A673 (cell line): Measurements from ENCODE around the gene PPP1R2B. TPM values are rescaled to one million over a fixed set of nuclear protein-coding genes. Genes with fewer than 3 reads are reported as not detected.
"Not testable (repeated sequence)": the region's sequence is repeated elsewhere in the genome, so short reads cannot be mapped to it uniquely, and the experiment has no call there.

ENCODE experiments used
- BruUV-seq: library from RNA; stranded (reverse); fragments of 400-500 nt; replicated peaks from 2 replicates; lab custom pipeline; 2021; lab: Mats Ljungman, UMichigan
- CTCF ChIA-PET: fragments of 300-600 bp; sonication (Branson Sonifier 250); formaldehyde crosslinking; loops from one replicate; lab custom pipeline; 2022; ENCODE audit warnings: antibody characterized with exemption; lab: Charles Lee
- POLR2A ChIA-PET: fragments of 300-600 bp; sonication (Branson Sonifier 250); formaldehyde crosslinking; loops from one replicate; lab custom pipeline; 2022; ENCODE audit warnings: antibody characterized with exemption; ENCODE audit not compliant: low non-redundant PET; lab: Charles Lee
- DNase-seq: peaks from one replicate; pipeline ENCODE4 v3.0.0-alpha.2; 2015; ENCODE audit warnings: low spot score
- H3K27ac ChIP-seq: fragments of 200-600 bp; sonication (generic); 2 replicates; pipeline ENCODE4 v1.5.1; 2016; ENCODE audit warnings: mixed run types, low read depth, mild to moderate bottlenecking, mixed read lengths, antibody characterized with exemption, low read length; ENCODE audit not compliant: poor library complexity, severe bottlenecking
- H3K27me3 ChIP-seq: fragments of 200-600 bp; sonication (generic); replicated peaks from 2 replicates; pipeline ENCODE4 v1.6.1; 2017; ENCODE audit warnings: mixed run types, low read depth, mild to moderate bottlenecking, mixed read lengths, antibody characterized with exemption, low read length; ENCODE audit not compliant: insufficient read depth, poor library complexity
- H3K36me3 ChIP-seq: fragments of 200-600 bp; sonication (generic); 2 replicates; pipeline ENCODE4 v1.6.1; 2016; ENCODE audit warnings: mixed run types, mild to moderate bottlenecking, mixed read lengths, antibody characterized with exemption, low read length; ENCODE audit not compliant: insufficient read depth, poor library complexity, severe bottlenecking
- H3K4me1 ChIP-seq: fragments of 200-600 bp; sonication (generic); 2 replicates; pipeline ENCODE4 v1.6.1; 2017; ENCODE audit warnings: mixed run types, mild to moderate bottlenecking, mixed read lengths, antibody characterized with exemption, low read length; ENCODE audit not compliant: insufficient read depth, poor library complexity, severe bottlenecking
- H3K4me3 ChIP-seq: fragments of 200-600 bp; sonication (generic); 2 replicates; pipeline ENCODE4 v1.5.1; 2016; ENCODE audit warnings: low read depth, mixed run types, mild to moderate bottlenecking, mixed read lengths, low read length; ENCODE audit not compliant: poor library complexity, severe bottlenecking
- H3K9me3 ChIP-seq: fragments of 200-600 bp; sonication (generic); 2 replicates; pipeline ENCODE4 v1.6.1; 2016; ENCODE audit warnings: mixed run types, low read depth, mild to moderate bottlenecking, mixed read lengths, antibody characterized with exemption, low read length; ENCODE audit not compliant: poor library complexity, severe bottlenecking
- EZH2 ChIP-seq: fragments of 200-600 bp; sonication (generic); IDR thresholded peaks from 2 replicates; pipeline ENCODE4 v1.6.1; 2017; ENCODE audit warnings: borderline replicate concordance, low read depth, mild to moderate bottlenecking, mixed read lengths, antibody characterized with exemption, low read length; ENCODE audit not compliant: poor library complexity, severe bottlenecking
- intact Hi-C: fragments of 100-400 bp; cut with micrococcal nuclease; formaldehyde crosslinking; loops from one replicate; pipeline ENCODE4 v1.10.0; 2022; ENCODE audit not compliant: unreplicated experiment
- total RNA-seq: library from RNA; stranded (reverse); gene quantifications from 2 replicates; pipeline ENCODE4 v1.2.3, GENCODE V29; 2021
- TF ChIP-seq, protein P1 (sequence below): fragments of 300-800, 200-600 bp; sonication (generic); conservative IDR thresholded peaks from 2 replicates; pipeline ENCODE4 v1.5.1; 2017; ENCODE audit warnings: low read depth, mild to moderate bottlenecking, antibody characterized with exemption, low read length, moderate library complexity, mixed read lengths

The PPP1R2B gene
- total RNA-seq, 1 experiment from 2014 or later = not detected

DNA sequence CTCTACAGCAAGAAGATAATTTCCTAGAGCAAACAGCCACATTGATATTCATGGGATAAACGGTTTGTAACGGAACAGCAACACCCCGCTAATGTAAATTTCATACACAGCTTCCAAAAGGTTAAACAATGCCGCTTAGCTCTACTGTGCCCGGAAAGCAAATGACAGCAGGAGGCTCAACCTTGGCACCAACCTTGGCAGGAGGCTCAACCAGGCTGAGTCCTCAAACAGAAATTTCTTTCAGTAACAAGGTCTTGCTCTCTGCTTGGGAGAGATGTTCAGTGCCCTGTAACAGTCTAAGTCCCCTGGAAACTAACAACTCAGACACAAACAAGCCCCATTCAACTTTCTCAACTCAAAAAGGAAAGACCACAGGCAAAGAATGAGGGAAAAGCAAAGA, 11.1 kb upstream of the PPP1R2B start:
- ChIA-PET CTCF (no interaction called here), POLR2A (no interaction called here)
- Histone ChIP-seq H3K4me1 (no peaks in the 10 kb centered on the region), H3K27me3 (no peaks in the 10 kb centered on the region), H3K4me3 (no peak overlapping the region), H3K9me3 (no peaks in the 10 kb centered on the region), H3K36me3 (no peaks in the 10 kb centered on the region), H3K27ac (no peak overlapping the region)
- intact Hi-C loops = loop anchor here (5.0 kb wide), 1 partner anchor 293 kb away; no protein-coding TSS in a partner anchor
- no TSS peak for BruUV-seq
- no peak for DNase-seq
- no peak for TF ChIP-seq EZH2
- TF ChIP-seq, protein P1, sequence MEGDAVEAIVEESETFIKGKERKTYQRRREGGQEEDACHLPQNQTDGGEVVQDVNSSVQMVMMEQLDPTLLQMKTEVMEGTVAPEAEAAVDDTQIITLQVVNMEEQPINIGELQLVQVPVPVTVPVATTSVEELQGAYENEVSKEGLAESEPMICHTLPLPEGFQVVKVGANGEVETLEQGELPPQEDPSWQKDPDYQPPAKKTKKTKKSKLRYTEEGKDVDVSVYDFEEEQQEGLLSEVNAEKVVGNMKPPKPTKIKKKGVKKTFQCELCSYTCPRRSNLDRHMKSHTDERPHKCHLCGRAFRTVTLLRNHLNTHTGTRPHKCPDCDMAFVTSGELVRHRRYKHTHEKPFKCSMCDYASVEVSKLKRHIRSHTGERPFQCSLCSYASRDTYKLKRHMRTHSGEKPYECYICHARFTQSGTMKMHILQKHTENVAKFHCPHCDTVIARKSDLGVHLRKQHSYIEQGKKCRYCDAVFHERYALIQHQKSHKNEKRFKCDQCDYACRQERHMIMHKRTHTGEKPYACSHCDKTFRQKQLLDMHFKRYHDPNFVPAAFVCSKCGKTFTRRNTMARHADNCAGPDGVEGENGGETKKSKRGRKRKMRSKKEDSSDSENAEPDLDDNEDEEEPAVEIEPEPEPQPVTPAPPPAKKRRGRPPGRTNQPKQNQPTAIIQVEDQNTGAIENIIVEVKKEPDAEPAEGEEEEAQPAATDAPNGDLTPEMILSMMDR = no peak

DNA sequence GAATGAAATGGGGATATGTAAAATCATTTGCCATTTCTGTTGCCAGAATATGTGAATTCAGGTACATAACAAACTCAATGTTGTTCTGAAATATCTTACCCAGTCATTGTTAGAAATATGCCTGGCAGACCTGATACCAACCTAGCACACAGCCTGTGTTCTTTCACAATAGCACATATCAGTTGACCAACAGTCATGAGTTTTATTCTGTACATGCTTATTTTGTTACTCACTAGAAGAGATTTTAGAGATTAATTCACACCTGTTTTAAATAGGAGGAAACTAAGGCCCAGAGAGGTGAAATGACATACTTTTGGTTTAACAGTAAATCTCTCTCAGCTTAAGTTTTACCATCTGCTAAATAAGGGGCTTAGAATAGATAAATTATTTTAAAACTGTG, 8.4 kb upstream of the PPP1R2B start:
- CTCF ChIA-PET = no interaction called here
- BruUV-seq = no TSS peak
- Histone ChIP-seq H3K36me3 (no peaks in the 10 kb centered on the region), H3K9me3 (no peaks in the 10 kb centered on the region), H3K4me1 (no peaks in the 10 kb centered on the region), H3K27me3 (no peaks in the 10 kb centered on the region), H3K27ac (no peak overlapping the region), H3K4me3 (no peak overlapping the region)
- POLR2A ChIA-PET = no interaction called here
- no peak for DNase-seq
- TF ChIP-seq, protein P1 = no peak
- no peak for TF ChIP-seq EZH2
- intact Hi-C loops = no loop called here

DNA sequence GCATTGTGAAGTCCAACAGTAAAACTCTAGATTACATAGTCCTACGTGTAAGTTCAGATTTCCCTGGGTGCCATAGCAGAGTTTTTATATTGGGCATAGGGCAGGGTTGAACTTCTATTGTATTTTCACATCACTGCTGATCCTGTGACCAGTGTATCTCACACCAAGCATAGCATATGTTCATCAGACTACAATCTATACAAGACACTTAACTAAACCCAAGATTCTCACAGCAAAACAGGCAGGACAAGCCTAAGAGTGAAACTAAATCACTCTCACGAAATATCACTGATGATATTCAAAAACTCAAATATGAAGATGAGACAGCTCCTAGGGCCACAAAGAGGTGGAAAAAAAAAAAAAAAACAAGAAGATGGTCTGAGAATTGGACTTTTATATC, 3.2 kb upstream of the PPP1R2B start:
- ChIA-PET CTCF (no interaction called here), POLR2A (no interaction called here)
- Histone ChIP-seq H3K36me3 (no peaks in the 10 kb centered on the region), H3K9me3 (no peaks in the 10 kb centered on the region), H3K27ac (no peak overlapping the region), H3K4me1 (no peaks in the 10 kb centered on the region), H3K27me3 (no peaks in the 10 kb centered on the region), H3K4me3 (no peak overlapping the region)
- intact Hi-C loops = no loop called here
- BruUV-seq = no TSS peak
- no peak for DNase-seq
- TF ChIP-seq, protein P1 = no peak
- TF ChIP-seq EZH2 = no peak

DNA sequence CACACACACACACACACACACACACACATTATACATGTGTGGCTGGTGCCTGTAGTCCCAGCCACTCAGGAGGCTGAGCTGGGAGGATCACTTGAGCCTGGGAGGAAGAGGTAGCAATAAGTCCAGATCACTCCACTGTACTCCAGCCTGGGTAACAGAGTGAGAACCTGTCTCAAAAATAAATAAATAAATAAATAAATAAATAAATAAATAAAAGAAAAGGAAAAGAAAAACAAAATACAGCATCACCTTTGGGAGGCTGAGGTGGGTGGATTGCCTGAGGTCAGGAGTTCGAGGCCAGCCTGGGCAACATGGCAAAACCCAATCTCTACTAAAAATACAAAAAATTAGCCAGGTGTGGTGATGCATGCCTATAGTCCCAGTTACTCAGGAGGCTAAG, 1.6 kb upstream of the PPP1R2B start:
- intact Hi-C loops = not testable (repeated sequence)

More for the DNA sequence above, 1.6 kb upstream of the PPP1R2B start:
- H3K4me1 ChIP-seq, DNase-seq, H3K27ac ChIP-seq, H3K4me3 ChIP-seq, H3K36me3 ChIP-seq, CTCF ChIA-PET, POLR2A ChIA-PET, H3K27me3 ChIP-seq, H3K9me3 ChIP-seq, BruUV-seq: not testable (repeated sequence)
